ENCODE results near the gene RASL11B. TPM values are rescaled to one million over a fixed set of nuclear protein-coding genes. Genes with fewer than 3 reads are reported as not detected.
A peak's percentile ranks its signal among the peaks of the same experiment; 100 is the strongest.

Gene RASL11B
- total RNA-seq, 1 donor from 2014 or later = 2.2 TPM

DNA sequence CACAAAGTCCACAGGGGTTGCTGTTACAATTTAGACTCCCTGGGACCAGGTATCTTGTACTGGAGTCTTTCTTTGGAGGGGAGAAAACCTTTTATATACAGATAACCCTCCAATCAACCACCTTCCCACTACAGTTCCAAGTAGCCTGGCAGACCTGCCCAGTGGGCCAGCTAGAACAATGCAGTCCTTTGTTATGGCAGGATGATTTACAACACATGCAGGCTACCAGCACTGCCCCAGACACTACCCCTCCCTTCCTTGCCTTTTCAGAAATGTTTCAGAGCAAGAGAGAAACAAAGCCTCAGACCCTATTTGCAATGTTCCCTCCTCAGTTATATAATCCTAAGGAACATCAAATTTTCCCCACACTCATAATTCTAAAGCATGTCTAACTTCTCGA lies 11.1 kb downstream of the RASL11B start:
- no peaks in the 10 kb centered on the region for H3K9me3 Mint-ChIP-seq
- peaks cover 5% of the 10 kb centered on the region for H3K4me1 Mint-ChIP-seq

DNA sequence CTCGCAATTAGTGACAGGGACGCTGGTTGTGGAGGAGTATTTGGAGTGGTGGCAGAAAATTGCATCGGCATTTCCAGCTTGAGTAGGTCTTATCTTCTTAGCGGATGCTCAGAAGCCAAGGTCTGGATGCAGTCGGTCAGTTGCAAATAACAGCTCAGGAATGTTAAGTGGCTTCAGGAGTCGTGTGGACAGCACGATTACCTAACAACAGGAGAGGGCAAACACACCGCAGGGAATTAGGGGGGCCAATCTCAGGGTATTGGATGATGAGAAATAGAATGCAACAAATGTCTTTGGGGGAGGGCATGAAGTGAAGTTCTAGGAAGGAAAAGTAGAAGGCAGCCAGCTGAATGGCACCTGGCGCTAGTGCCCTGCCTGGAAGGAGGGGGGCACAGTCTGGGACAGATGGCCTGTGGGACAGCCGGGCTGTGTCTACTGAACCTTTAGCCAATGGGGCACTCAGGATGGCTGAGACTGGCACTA lies 11.8 kb downstream of the RASL11B start:
- H3K4me1 Mint-ChIP-seq = peaks cover 5% of the 10 kb centered on the region
- no peaks in the 10 kb centered on the region for H3K27me3 Mint-ChIP-seq
- no peak overlapping the region for H3K4me3 Mint-ChIP-seq
- intact Hi-C loops (cut with micrococcal nuclease) = no loop called here
- no peaks in the 10 kb centered on the region for H3K36me3 Mint-ChIP-seq (ENCODE audit: low read depth)
- no peak for DNase-seq
- no peaks in the 10 kb centered on the region for H3K9me3 Mint-ChIP-seq
- H3K27ac Mint-ChIP-seq = no peak overlapping the region

More for the DNA sequence above, 11.1 kb downstream of the RASL11B start:
- no peaks in the 10 kb centered on the region for H3K27me3 Mint-ChIP-seq
- intact Hi-C loops (cut with micrococcal nuclease) = no loop called here
- no peak overlapping the region for H3K27ac Mint-ChIP-seq
- DNase-seq = no peak
- no peak overlapping the region for H3K4me3 Mint-ChIP-seq
- H3K36me3 Mint-ChIP-seq (ENCODE audit: low read depth) = no peaks in the 10 kb centered on the region

DNA sequence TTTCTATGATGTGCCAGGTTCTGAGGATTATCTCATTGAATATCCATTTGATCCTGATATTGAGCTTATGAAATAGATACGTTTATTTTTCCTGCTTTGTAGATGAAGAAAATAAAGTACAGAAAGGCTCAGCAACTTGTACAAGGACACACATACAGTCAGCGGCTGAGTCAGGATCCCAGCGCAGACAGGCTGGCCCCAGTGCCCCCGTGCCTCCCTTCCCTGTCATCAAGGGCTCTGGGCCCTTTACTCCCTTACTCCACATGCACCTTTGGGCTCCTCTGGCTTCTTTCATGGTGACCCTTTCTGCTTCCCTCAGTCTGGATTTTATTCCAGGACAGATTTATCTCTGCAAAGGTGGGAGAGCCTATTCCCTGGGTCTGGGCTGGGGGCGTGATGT lies 12.8 kb downstream of the RASL11B start:
- intact Hi-C loops (cut with micrococcal nuclease) = no loop called here
- no peaks in the 10 kb centered on the region for H3K9me3 Mint-ChIP-seq
- H3K36me3 Mint-ChIP-seq (ENCODE audit: low read depth) = no peaks in the 10 kb centered on the region
- peaks cover 5% of the 10 kb centered on the region for H3K4me1 Mint-ChIP-seq
- no peak overlapping the region for H3K4me3 Mint-ChIP-seq
- no peaks in the 10 kb centered on the region for H3K27me3 Mint-ChIP-seq
- H3K27ac Mint-ChIP-seq = no peak overlapping the region
- DNase-seq = no peak

DNA sequence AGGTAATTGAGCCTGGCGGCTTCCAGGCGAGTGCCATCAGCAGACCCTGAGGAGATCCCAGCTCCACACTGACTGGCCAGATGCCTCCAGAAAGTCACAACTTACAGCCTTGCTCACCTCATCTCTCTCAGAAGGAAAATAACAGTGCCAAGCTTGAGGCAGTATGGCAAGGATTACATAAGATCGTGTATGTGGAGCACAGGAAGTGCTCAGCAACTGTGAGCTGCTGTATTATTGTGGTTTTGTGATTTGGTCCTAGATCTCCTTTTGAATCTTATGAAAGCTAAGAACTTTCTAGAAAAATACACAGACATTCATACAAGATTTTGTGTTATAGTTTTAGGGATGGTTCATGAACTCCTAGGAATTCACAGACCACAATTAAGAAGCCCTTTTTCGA lies 14.0 kb downstream of the RASL11B start:
- Mint-ChIP-seq H3K4me1 (peaks cover 5% of the 10 kb centered on the region), H3K27ac (no peak overlapping the region), H3K27me3 (no peaks in the 10 kb centered on the region), H3K4me3 (no peak overlapping the region), H3K9me3 (no peaks in the 10 kb centered on the region), H3K36me3 (ENCODE audit: low read depth) (no peaks in the 10 kb centered on the region)
- no peak for DNase-seq
- intact Hi-C loops (cut with micrococcal nuclease) = no loop called here

DNA sequence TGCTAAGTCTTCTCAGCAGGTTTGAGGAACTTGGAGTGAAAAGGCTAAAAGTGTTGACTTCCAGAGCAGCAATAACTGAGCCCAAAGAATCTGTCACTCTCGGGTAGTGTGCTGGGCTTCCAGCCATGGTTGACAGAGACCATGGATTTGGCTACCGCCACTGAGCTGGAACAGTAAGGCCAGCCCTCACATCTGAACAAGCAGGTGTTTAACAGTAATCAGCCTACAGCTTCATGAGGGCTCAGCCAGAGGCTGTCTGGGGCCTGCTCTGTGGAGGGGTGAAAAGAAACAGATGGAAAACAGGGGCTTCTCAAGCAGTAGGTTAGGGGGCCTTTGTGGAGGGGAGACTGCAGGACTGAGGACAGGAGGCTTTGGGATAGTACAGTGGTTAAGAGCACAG lies 14.9 kb downstream of the RASL11B start:
- peaks cover 5% of the 10 kb centered on the region for H3K4me1 Mint-ChIP-seq
- H3K4me3 Mint-ChIP-seq = no peak overlapping the region
- no peak for DNase-seq
- intact Hi-C loops (cut with micrococcal nuclease) = no loop called here
- H3K27ac Mint-ChIP-seq = no peak overlapping the region
- H3K9me3 Mint-ChIP-seq = no peaks in the 10 kb centered on the region
- H3K27me3 Mint-ChIP-seq = no peaks in the 10 kb centered on the region
- H3K36me3 Mint-ChIP-seq (ENCODE audit: low read depth) = no peaks in the 10 kb centered on the region

DNA sequence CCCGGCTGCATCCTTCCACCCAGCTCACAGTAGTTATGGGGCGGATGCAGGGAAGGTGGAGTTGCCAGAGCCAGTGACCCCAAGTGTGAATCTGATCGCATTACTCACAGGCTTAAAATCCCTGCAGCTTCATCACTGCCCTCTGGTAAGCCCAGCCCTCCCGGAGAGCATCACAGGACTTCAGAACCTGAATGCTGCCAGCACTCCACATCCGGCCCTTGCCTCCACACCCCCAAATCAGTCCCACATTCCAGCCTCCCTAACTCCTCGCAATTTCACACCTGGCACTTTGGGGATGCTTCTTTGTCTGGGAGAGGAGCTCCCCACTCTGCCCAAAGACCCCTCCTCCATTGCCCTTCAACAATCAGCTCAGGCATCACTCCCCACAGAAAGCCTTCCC lies 15.6 kb downstream of the RASL11B start:
- Mint-ChIP-seq H3K27me3 (no peaks in the 10 kb centered on the region), H3K9me3 (no peaks in the 10 kb centered on the region), H3K27ac (no peak overlapping the region), H3K4me3 (no peak overlapping the region), H3K4me1 (peaks cover 5% of the 10 kb centered on the region), H3K36me3 (ENCODE audit: low read depth) (no peaks in the 10 kb centered on the region)
- DNase-seq = no peak
- intact Hi-C loops (cut with micrococcal nuclease) = no loop called here

DNA sequence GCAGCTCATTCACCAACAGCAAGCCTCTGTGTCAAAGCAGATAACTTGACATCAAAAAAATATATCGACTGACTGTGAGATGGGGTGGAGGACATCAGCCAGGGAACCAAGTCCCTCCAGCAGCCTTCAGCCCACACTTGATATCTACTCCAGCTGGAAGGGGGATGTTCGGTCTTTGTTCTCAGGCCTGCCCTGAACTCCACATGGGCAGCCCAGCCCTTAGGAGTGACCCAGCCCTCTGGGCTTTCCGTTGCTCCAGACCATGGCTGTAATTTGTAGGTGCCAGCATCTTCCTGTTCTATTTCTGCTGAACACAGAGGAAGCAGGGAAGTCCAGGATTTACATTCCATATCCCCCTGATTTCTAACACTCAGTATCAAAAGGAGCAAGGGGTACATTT lies 17.4 kb downstream of the RASL11B start:
- H3K9me3 Mint-ChIP-seq = no peaks in the 10 kb centered on the region
- H3K27me3 Mint-ChIP-seq = no peaks in the 10 kb centered on the region
- intact Hi-C loops (cut with micrococcal nuclease) = no loop called here
- H3K4me1 Mint-ChIP-seq = peaks cover 5% of the 10 kb centered on the region
- H3K4me3 Mint-ChIP-seq = no peak overlapping the region
- no peaks in the 10 kb centered on the region for H3K36me3 Mint-ChIP-seq (ENCODE audit: low read depth)
- no peak for DNase-seq
- H3K27ac Mint-ChIP-seq = no peak overlapping the region

DNA sequence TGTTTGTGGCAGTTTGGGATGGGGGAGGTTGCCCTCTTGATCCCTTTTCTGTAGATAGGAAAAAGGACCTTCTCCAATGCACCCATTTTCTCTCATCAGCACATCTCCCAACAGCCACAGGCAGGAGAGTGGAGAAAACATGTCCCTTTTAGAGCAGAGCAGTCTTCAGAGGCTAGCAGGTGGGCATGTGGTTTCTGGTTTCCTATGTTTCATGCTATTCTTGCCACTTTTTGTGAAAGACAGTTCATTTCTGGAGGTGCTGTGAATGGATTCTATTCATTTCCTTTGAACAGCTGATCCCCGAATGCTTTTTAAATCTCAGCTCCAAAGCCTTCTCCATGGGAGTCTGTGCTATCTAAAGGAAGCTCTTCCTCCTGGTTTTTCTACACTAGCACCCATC lies 18.9 kb downstream of the RASL11B start:
- no peak overlapping the region for H3K4me3 Mint-ChIP-seq
- intact Hi-C loops (cut with micrococcal nuclease) = no loop called here
- peaks cover 3% of the 10 kb centered on the region for H3K4me1 Mint-ChIP-seq
- peaks cover 3% of the 10 kb centered on the region for H3K36me3 Mint-ChIP-seq (ENCODE audit: low read depth)
- H3K27me3 Mint-ChIP-seq = no peaks in the 10 kb centered on the region
- H3K27ac Mint-ChIP-seq = no peak overlapping the region
- DNase-seq = no peak
- no peaks in the 10 kb centered on the region for H3K9me3 Mint-ChIP-seq

DNA sequence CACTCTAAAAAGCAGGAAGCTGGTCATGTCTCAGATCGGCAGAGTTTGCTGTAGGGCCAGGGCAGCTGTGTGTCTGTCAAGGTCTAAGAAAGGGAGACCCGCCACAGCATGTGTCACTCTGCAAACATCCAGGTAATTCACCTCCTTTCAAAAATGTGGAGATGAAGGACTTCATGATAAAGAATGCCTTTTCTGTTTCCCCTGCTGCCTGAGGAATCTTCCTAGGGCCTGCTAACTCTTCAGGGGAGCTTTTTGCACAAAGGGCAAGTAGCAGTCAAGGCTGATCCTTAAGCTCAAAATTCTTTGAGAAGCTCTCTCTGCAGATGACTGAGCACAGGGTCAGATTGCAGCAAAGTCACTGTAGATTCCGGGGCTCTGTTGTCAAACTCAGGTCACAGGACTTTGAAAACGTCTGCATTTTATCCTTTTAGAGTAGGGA lies 21.1 kb downstream of the RASL11B start:
- H3K27me3 Mint-ChIP-seq = no peaks in the 10 kb centered on the region
- intact Hi-C loops (cut with micrococcal nuclease) = no loop called here
- no peaks in the 10 kb centered on the region for H3K4me1 Mint-ChIP-seq
- H3K4me3 Mint-ChIP-seq = no peak overlapping the region
- H3K27ac Mint-ChIP-seq = no peak overlapping the region
- DNase-seq = no peak
- no peaks in the 10 kb centered on the region for H3K9me3 Mint-ChIP-seq
- H3K36me3 Mint-ChIP-seq (ENCODE audit: low read depth) = peaks cover 8% of the 10 kb centered on the region

DNA sequence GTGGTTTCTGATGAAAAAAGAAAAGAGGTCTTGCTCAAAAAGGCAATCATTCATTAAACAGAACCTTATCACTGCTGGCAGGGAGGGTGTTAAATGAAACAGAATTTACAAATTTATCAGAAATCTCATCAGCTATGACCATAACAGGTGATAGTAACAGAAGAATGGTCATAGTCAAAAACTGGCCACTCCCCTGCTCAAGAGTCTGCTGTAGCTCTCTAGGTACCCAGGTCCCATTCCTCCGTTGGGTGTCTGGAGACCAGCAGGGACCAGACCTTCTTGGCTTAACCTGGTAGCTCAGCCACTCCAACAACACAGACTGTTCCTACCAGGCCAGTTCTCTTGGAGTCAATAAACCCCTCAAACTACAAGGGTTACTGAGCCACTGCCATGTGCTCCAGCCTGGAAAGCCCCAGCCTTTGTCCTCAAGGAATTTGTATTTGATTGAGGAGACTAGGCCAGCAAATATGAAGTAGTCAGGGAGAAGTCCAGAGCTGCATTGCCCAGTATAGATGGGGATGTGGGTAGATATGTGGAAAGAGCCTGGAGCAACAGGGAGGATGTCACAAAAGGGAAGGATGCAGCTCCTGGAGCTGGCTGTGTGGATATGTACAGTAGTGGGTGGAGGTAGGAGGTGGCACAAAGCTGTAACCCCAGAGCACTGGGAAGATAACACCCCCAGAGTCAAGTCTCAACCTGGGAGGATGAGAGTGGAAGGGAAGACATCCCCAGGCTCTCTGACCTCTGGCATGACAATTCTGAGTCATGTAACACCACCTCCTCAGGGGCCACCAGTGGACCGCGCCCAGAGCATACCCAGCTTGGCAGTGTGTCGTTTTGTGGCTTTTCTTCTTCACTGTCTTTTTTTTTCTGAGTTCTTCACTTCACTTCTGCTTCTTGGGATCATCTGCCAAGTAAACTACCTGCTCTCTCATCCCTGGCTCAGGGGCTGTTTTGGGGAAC lies 21.9 kb downstream of the RASL11B start:
- intact Hi-C loops (cut with micrococcal nuclease) = no loop called here
- H3K4me1 Mint-ChIP-seq = peaks cover 2% of the 10 kb centered on the region
- H3K27me3 Mint-ChIP-seq = no peaks in the 10 kb centered on the region
- H3K27ac Mint-ChIP-seq = no peak overlapping the region
- peaks cover 11% of the 10 kb centered on the region for H3K36me3 Mint-ChIP-seq (ENCODE audit: low read depth)
- H3K4me3 Mint-ChIP-seq = no peak overlapping the region
- DNase-seq = no peak
- H3K9me3 Mint-ChIP-seq = peaks cover 7% of the 10 kb centered on the region

DNA sequence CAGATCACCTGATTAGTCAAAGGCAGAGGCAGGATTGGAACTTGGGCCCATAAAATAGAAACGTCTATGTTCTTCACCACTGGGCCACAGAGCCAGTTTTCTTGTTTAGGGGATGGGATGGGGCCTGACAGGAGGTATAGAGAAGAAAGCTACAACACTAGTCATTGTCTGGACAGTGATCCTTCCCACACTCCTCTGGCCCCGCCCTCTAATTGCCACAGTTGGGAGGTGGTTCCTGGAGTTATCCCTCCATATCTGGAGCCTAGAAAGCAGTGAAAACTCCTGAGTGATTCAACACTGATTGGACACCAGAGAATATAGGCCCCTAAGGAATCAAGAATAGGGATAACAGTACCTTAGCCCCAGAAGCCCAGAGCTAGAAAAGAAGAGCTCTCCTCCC lies 22.9 kb downstream of the RASL11B start:
- no peak overlapping the region for H3K27ac Mint-ChIP-seq
- H3K4me1 Mint-ChIP-seq = peaks cover 8% of the 10 kb centered on the region
- intact Hi-C loops (cut with micrococcal nuclease) = no loop called here
- no peak overlapping the region for H3K4me3 Mint-ChIP-seq
- H3K9me3 Mint-ChIP-seq = peaks cover 7% of the 10 kb centered on the region
- DNase-seq = no peak
- H3K36me3 Mint-ChIP-seq (ENCODE audit: low read depth) = peaks cover 11% of the 10 kb centered on the region
- no peaks in the 10 kb centered on the region for H3K27me3 Mint-ChIP-seq

DNA sequence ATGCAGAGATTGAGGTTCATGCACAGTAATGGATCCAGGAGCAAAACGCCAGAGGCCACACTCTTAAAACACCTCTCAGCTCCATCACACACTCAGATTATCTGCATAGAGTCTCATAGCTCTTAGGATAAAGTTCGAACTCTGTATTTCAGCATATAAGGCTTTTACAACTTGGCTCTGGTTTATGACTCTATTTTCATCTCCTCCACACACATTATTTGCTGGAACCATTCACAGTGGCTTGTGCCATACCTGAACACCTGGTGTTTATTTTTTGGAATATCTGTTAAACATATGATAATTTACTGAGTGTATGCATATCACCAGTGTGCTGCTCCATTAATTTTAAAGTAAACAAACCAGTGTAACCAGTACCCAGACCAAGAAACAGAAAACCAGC lies 27.2 kb downstream of the RASL11B start:
- H3K4me1 Mint-ChIP-seq = peaks cover 18% of the 10 kb centered on the region
- peak overlapping the region; percentile 5 for H3K27ac Mint-ChIP-seq
- no peak overlapping the region for H3K4me3 Mint-ChIP-seq
- intact Hi-C loops (cut with micrococcal nuclease) = no loop called here
- no peak for DNase-seq
- H3K9me3 Mint-ChIP-seq = peaks cover 7% of the 10 kb centered on the region
- H3K27me3 Mint-ChIP-seq = no peaks in the 10 kb centered on the region
- peaks cover 11% of the 10 kb centered on the region for H3K36me3 Mint-ChIP-seq (ENCODE audit: low read depth)

DNA sequence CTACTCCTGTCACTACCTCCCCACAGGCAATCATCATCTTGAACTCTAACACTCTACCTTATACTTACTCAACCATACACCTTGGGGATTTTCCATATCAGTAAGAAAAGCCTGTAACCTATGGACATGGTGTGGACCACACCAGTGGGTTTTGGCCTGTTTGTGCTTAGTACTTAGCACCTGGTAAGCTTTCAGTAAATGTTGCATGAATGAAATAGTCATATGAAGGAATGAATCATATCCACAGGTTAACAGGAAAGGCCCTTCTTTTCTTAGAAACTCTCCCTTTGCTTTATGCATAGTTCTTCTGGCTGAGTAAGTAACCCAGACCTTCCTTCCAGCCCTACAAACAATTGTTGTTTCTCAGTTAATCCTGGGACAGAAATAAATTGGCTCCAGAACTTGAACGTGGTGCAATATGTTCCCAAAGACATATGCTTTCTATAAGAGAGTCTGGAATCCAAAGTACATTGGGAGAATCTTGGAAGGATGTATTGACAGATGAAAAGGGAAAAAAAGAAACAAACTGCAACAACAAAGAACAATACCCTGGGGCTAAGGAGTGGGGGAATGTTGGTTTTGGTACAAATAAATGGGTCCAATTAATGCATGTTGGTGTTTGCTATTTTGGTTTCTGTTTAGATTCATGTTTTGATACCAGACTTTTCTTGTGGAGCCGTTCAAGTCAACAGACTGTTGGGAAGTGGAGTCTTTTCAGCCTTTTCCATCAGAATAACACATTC lies 27.8 kb downstream of the RASL11B start:
- Mint-ChIP-seq H3K27me3 (no peaks in the 10 kb centered on the region), H3K4me1 (peaks cover 18% of the 10 kb centered on the region), H3K27ac (peak overlapping the region; percentile 5), H3K9me3 (peaks cover 7% of the 10 kb centered on the region), H3K36me3 (ENCODE audit: low read depth) (peaks cover 11% of the 10 kb centered on the region), H3K4me3 (no peak overlapping the region)
- intact Hi-C loops (cut with micrococcal nuclease) = no loop called here
- no peak for DNase-seq

DNA sequence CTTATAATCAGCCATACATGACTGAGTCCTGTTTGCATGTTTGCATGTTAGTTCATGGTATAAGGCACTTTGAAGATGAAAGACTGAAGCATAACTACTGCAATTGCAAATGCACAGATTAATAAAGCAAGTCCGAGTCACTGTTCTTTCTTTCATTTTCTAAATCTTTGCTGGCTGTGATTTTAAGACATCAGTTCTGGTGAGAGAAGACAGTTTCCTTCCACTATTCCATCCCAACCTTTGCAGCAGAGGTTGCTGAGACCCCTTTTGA lies 28.3 kb downstream of the RASL11B start:
- H3K4me1 Mint-ChIP-seq = peaks cover 18% of the 10 kb centered on the region
- no peaks in the 10 kb centered on the region for H3K27me3 Mint-ChIP-seq
- H3K27ac Mint-ChIP-seq = no peak overlapping the region
- peaks cover 7% of the 10 kb centered on the region for H3K9me3 Mint-ChIP-seq
- H3K36me3 Mint-ChIP-seq (ENCODE audit: low read depth) = peaks cover 8% of the 10 kb centered on the region
- DNase-seq = no peak
- no peak overlapping the region for H3K4me3 Mint-ChIP-seq
- intact Hi-C loops (cut with micrococcal nuclease) = no loop called here

Data from activated CD4-positive, alpha-beta T cell treated with anti-CD3 and anti-CD28 coated beads, Interleukin-2, amount 10 ng/mL, durations not matched to agents 24 days and 14 days (primary cell).